GM06990 (cell line): ENCODE measurements around the gene OVAAL.

ENCODE experiments used
- DNase-seq: peaks from one replicate; pipeline ENCODE4 v3.0.0-alpha.2; 2011; ENCODE audit not compliant: insufficient read length; ENCODE audit errors: extremely low read depth
- H3K27me3 ChIP-seq: replicated peaks from 2 replicates; pipeline ENCODE4 v1.6.0; 2011; ENCODE audit warnings: low read length; ENCODE audit not compliant: control insufficient read depth, insufficient read depth
- H3K36me3 ChIP-seq: 2 replicates; pipeline ENCODE4 v1.5.1; 2011; ENCODE audit warnings: low read length; ENCODE audit not compliant: control insufficient read depth, insufficient read depth
- H3K4me3 ChIP-seq: replicated peaks from 2 replicates; pipeline ENCODE4 v1.5.1; 2011; ENCODE audit warnings: low read depth, mild to moderate bottlenecking, control low read depth, low read length
- CTCF ChIP-seq: IDR thresholded peaks from 2 replicates; pipeline ENCODE4 v1.5.1; 2011; ENCODE audit warnings: low read length, control low read depth, mild to moderate bottlenecking, inconsistent platforms; ENCODE audit not compliant: insufficient read depth, poor library complexity, severe bottlenecking

The OVAAL gene

GRCh38 chr1:180563026-180563827, 4.5 kb downstream of the OVAAL start:
- no peaks in the 10 kb centered on the region for H3K36me3 ChIP-seq
- H3K4me3 ChIP-seq = no peak overlapping the region
- no peaks in the 10 kb centered on the region; the same call in none of the 2 replicates for H3K27me3 ChIP-seq
- TF ChIP-seq CTCF = no peak
- no peak for DNase-seq

- no peak for TF ChIP-seq CTCF
- no peaks in the 10 kb centered on the region; the same call in none of the 2 replicates for H3K27me3 ChIP-seq
- no peak for DNase-seq
- H3K36me3 ChIP-seq = no peaks in the 10 kb centered on the region
- H3K4me3 ChIP-seq = no peak overlapping the region
These were observed 6.5 kb downstream of the OVAAL start for GRCh38 chr1:180565121-180565871.

DNA sequence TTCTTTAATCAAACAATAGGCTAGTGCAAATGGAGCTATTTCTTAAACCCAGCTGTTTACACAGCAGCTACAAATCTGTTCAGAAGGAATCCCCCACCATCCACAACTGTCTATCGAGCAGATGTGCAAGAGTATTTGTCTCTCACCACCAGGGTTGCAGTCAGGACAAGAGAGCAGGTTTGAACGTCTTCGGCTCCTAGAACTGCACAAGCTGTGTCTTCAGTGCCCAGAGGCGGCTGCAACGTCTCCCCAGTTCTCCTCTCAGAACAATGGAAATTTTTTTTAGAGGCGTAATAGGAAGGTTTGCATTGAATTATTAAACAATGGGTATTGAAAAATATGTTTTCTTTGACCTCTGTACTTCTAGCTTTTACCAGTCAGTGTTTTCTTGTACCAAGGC, 7.3 kb downstream of the OVAAL start:
- no peaks in the 10 kb centered on the region; the same call in none of the 2 replicates for H3K27me3 ChIP-seq
- no peaks in the 10 kb centered on the region for H3K36me3 ChIP-seq
- H3K4me3 ChIP-seq = no peak overlapping the region
- no peak for DNase-seq
- no peak for TF ChIP-seq CTCF

DNA sequence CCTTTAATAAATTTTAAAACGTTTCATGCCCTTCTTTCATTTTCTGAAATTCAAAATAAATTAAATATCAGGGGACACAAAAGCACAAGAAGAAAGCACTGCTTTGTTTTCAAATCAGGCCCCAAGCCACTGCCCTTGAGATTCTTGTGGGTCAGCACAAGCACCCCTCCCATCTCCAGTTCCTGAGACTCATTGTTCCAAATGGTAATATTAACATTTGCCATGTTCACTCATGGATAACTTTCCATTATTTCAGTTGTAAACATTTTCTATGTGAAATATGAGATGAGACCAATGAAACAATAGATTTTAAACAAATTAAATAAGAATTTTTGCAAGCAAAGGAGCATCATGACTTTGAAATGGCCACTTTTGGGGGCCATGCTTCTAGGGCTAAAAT, 7.7 kb downstream of the OVAAL start:
- H3K27me3 ChIP-seq = no peaks in the 10 kb centered on the region; the same call in none of the 2 replicates
- DNase-seq = no peak
- no peak for TF ChIP-seq CTCF
- no peaks in the 10 kb centered on the region for H3K36me3 ChIP-seq
- H3K4me3 ChIP-seq = no peak overlapping the region

GRCh38 chr1:180567654-180568053, 8.9 kb downstream of the OVAAL start:
- no peaks in the 10 kb centered on the region for H3K36me3 ChIP-seq
- H3K27me3 ChIP-seq = no peaks in the 10 kb centered on the region; the same call in 1 of the 2 replicates
- H3K4me3 ChIP-seq = no peak overlapping the region
- DNase-seq = no peak
- TF ChIP-seq CTCF = no peak
